Fibroblast of pulmonary artery (primary cell): Measurements from ENCODE around the gene CEMIP2.

ENCODE experiments used
- DNase-seq: peaks from one replicate; pipeline ENCODE4 v3.0.0-alpha.2; 2010; ENCODE audit warnings: low read depth
- H3K4me3 ChIP-seq: replicated peaks from 2 replicates; pipeline ENCODE4 v1.5.1; 2011; ENCODE audit warnings: low read depth, mild to moderate bottlenecking, control low read depth, low read length, moderate library complexity
- CTCF ChIP-seq: IDR thresholded peaks from 2 replicates; pipeline ENCODE4 v1.5.1; 2011; ENCODE audit warnings: mild to moderate bottlenecking, control low read depth, low read length, inconsistent platforms; ENCODE audit errors: missing control alignments

The CEMIP2 gene

GRCh38 chr9:71690063-71690688 lies 78.1 kb downstream of the CEMIP2 start:
- TF ChIP-seq CTCF, result no peak
- DNase-seq, result peak; percentile 23

GRCh38 chr9:71687676-71688075 lies 80.6 kb downstream of the CEMIP2 start:
- no peak for DNase-seq
- no peak for TF ChIP-seq CTCF
- H3K4me3 ChIP-seq, result no peak overlapping the region

More at GRCh38 chr9:71690063-71690688, 78.1 kb downstream of the CEMIP2 start:
- no peak overlapping the region for H3K4me3 ChIP-seq

GRCh38 chr9:71685988-71686387 lies 82.3 kb downstream of the CEMIP2 start:
- H3K4me3 ChIP-seq, result no peak overlapping the region
- no peak for DNase-seq
- no peak for TF ChIP-seq CTCF

- TF ChIP-seq CTCF, result no peak
- DNase-seq, result no peak
- H3K4me3 ChIP-seq, result no peak overlapping the region
Observed at GRCh38 chr9:71685394-71685793, 82.9 kb downstream of the CEMIP2 start.

GRCh38 chr9:71684566-71684965 lies 83.7 kb downstream of the CEMIP2 start:
- no peak for DNase-seq
- H3K4me3 ChIP-seq, result no peak overlapping the region
- TF ChIP-seq CTCF, result no peak

- peak; percentile 33 for TF ChIP-seq CTCF
- DNase-seq, result peak; percentile 37
- H3K4me3 ChIP-seq, result no peak overlapping the region
Observed at GRCh38 chr9:71683598-71684235, 84.6 kb downstream of the CEMIP2 start.
